PC-3 (cell line): ENCODE data around the gene NGDN. TPM values are rescaled to one million over a fixed set of nuclear protein-coding genes. Genes with fewer than 3 reads are reported as not detected.

Experiments used
- ATAC-seq: fragments of 200-7000 bp; cut with Tn5 transposase; 2 replicates; pipeline ENCODE4 v1.9.1; 2020; ENCODE audit warnings: mild to moderate bottlenecking, moderate library complexity
- BruUV-seq: library from RNA; stranded (reverse); fragments of 400-500 nt; replicated peaks from 2 replicates; lab custom pipeline; 2021; lab: Mats Ljungman, UMichigan
- CTCF ChIA-PET: fragments of 300-600 bp; sonication (Branson Sonifier 250); formaldehyde crosslinking; loops from one replicate; lab custom pipeline; 2022; ENCODE audit warnings: antibody characterized with exemption; lab: Charles Lee
- POLR2A ChIA-PET: fragments of 300-600 bp; sonication (Branson Sonifier 250); formaldehyde crosslinking; loops from one replicate; lab custom pipeline; 2022; ENCODE audit warnings: antibody characterized with exemption; ENCODE audit not compliant: unreplicated experiment; lab: Charles Lee
- DNase-seq: peaks from one replicate; pipeline ENCODE4 v3.0.0-alpha.2; 2015
- H2AFZ ChIP-seq: fragments of 300-600 bp; sonication (generic); 2 replicates; pipeline ENCODE4 v1.6.0; 2016; ENCODE audit warnings: antibody characterized with exemption, low read length
- H3F3A ChIP-seq: fragments of 300-600 bp; sonication (generic); one replicate; pipeline ENCODE4 v1.6.0; 2017; ENCODE audit warnings: antibody characterized with exemption, low read length, control low read depth, mild to moderate bottlenecking; ENCODE audit not compliant: unreplicated experiment
- H3K27ac ChIP-seq: fragments of 300-600 bp; sonication (generic); 2 replicates; pipeline ENCODE4 v1.5.1; 2016; ENCODE audit warnings: mild to moderate bottlenecking, low read length
- H3K27me3 ChIP-seq: fragments of 300-600 bp; sonication (generic); 2 replicates; pipeline ENCODE4 v1.6.1; 2016; ENCODE audit warnings: low read length, mixed read lengths
- H3K36me3 ChIP-seq: fragments of 300-600 bp; sonication (generic); 2 replicates; pipeline ENCODE4 v1.6.1; 2016; ENCODE audit warnings: low read depth, mixed run types, low read length, mixed read lengths
- H3K4me1 ChIP-seq: fragments of 300-600 bp; sonication (generic); 2 replicates; pipeline ENCODE4 v1.5.1; 2016; ENCODE audit warnings: low read length; ENCODE audit not compliant: insufficient read depth
- H3K4me2 ChIP-seq: fragments of 300-600 bp; sonication (generic); 2 replicates; pipeline ENCODE4 v1.6.0; 2016; ENCODE audit warnings: low read length
- H3K4me3 ChIP-seq: fragments of 300-600 bp; sonication (generic); 2 replicates; pipeline ENCODE4 v1.5.1; 2016; ENCODE audit warnings: mild to moderate bottlenecking, low read length, mixed read lengths
- H3K79me2 ChIP-seq: fragments of 300-600 bp; sonication (generic); 2 replicates; pipeline ENCODE4 v1.6.1; 2017; ENCODE audit warnings: low read length, mixed read lengths
- H3K9ac ChIP-seq: fragments of 300-600 bp; sonication (generic); 2 replicates; pipeline ENCODE4 v1.6.0; 2016; ENCODE audit warnings: mild to moderate bottlenecking, low read length
- H3K9me2 ChIP-seq: fragments of 300-600 bp; sonication (generic); replicated peaks from 2 replicates; pipeline ENCODE4 v1.6.1; 2016; ENCODE audit warnings: mixed run types, low read length, mixed read lengths
- H3K9me3 ChIP-seq: fragments of 300-600 bp; sonication (generic); 2 replicates; pipeline ENCODE4 v1.6.1; 2016; ENCODE audit warnings: low read length, mixed read lengths
- H4K20me1 ChIP-seq: fragments of 300-600 bp; sonication (generic); 2 replicates; pipeline ENCODE4 v1.6.1; 2016; ENCODE audit warnings: low read length, mixed read lengths
- EZH2 ChIP-seq: fragments of 300-600 bp; sonication (generic); IDR thresholded peaks from one replicate; pipeline ENCODE4 v1.6.1; 2017; ENCODE audit warnings: antibody characterized with exemption, mild to moderate bottlenecking, low read length; ENCODE audit not compliant: unreplicated experiment
- EZH2phosphoT487 ChIP-seq: fragments of 300-600 bp; sonication (generic); IDR thresholded peaks from 2 replicates; pipeline ENCODE4 v1.6.1; 2018; ENCODE audit warnings: mild to moderate bottlenecking, antibody characterized with exemption, low read length, borderline replicate concordance
- intact Hi-C: fragments of 100-400 bp; cut with micrococcal nuclease; formaldehyde crosslinking; loops from 2 replicates; pipeline ENCODE4 v1.9.0; 2023
- total RNA-seq: library from RNA; depleted of rRNA; stranded (reverse); fragments of >200 nt; gene quantifications from 2 replicates; pipeline ENCODE4 v1.2.3, GENCODE V29; 2014
- TF ChIP-seq, protein P1 (sequence below): fragments of 300-600 bp; sonication (generic); conservative IDR thresholded peaks from 2 replicates; pipeline ENCODE4 v1.5.1; 2017; ENCODE audit warnings: antibody characterized with exemption, low read depth, mild to moderate bottlenecking, low read length

The NGDN gene
- total RNA-seq, 1 experiment from 2014 or later: 57.6 TPM

DNA sequence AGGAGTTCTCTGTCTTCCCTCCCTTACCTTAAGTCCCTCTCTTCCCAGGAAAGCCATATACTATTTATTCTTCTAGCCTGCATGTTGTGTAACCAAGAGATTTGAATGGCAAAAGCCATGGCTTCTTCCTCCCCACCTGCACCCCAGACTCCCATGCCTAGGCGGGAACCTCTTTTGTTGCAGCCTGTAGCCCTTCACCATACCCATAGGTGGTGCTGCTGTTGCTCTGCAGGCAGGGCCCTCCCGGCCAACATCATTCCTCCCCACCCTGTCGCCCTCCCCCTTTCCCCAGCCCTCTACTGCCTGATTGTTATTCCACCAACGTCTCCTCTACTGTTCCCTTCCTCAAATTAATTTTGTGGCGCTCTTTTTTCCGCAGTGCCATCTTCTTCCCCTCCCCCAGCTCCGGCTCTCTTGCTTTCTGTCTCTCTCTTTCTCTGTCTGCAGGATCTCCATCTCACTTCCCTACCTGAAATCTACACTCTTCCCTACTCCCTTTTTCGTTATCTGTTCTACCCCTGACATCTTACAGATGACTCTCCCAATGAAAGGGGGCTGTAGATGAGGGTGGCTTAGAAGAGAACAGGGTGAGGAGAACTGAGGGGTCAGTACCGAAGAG, 13.8 kb downstream of the NGDN start:
- peak; percentile 55; the same call in 1 of the 2 replicates for ATAC-seq
- H3K9me2 ChIP-seq: no peaks in the 10 kb centered on the region
- no peak overlapping the region for H3K27ac ChIP-seq
- H3K9ac ChIP-seq: no peak overlapping the region
- no peaks in the 10 kb centered on the region for H3F3A ChIP-seq
- no peak overlapping the region for H3K4me2 ChIP-seq
- H3K27me3 ChIP-seq: no peaks in the 10 kb centered on the region
- TF ChIP-seq, protein P1, sequence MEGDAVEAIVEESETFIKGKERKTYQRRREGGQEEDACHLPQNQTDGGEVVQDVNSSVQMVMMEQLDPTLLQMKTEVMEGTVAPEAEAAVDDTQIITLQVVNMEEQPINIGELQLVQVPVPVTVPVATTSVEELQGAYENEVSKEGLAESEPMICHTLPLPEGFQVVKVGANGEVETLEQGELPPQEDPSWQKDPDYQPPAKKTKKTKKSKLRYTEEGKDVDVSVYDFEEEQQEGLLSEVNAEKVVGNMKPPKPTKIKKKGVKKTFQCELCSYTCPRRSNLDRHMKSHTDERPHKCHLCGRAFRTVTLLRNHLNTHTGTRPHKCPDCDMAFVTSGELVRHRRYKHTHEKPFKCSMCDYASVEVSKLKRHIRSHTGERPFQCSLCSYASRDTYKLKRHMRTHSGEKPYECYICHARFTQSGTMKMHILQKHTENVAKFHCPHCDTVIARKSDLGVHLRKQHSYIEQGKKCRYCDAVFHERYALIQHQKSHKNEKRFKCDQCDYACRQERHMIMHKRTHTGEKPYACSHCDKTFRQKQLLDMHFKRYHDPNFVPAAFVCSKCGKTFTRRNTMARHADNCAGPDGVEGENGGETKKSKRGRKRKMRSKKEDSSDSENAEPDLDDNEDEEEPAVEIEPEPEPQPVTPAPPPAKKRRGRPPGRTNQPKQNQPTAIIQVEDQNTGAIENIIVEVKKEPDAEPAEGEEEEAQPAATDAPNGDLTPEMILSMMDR: peak; percentile 50
- TF ChIP-seq EZH2phosphoT487: no peak
- no peak overlapping the region for H2AFZ ChIP-seq
- 0 out of 2 replicates have a peak, but pooled peaks cover 10% of the 10 kb centered on the region for H4K20me1 ChIP-seq
- BruUV-seq: no TSS peak
- H3K4me1 ChIP-seq: no peaks in the 10 kb centered on the region
- no peaks in the 10 kb centered on the region for H3K9me3 ChIP-seq
- H3K4me3 ChIP-seq: no peak overlapping the region
- H3K79me2 ChIP-seq: no peaks in the 10 kb centered on the region
- intact Hi-C loops: no loop called here
- CTCF ChIA-PET: no interaction called here
- DNase-seq: peak; percentile 15
- H3K36me3 ChIP-seq: peaks cover 46% of the 10 kb centered on the region
- POLR2A ChIA-PET: no interaction called here

- H3K9ac ChIP-seq: no peak overlapping the region
- no peak overlapping the region for H3K4me2 ChIP-seq
- H3K27ac ChIP-seq: no peak overlapping the region
- ChIA-PET POLR2A (no interaction called here), CTCF (no interaction called here)
- DNase-seq (no peak), ATAC-seq (no peak)
- H4K20me1 ChIP-seq: 0 out of 2 replicates have a peak, but pooled peaks cover 10% of the 10 kb centered on the region
- peaks cover 34% of the 10 kb centered on the region; the same call in 1 of the 2 replicates for H3K36me3 ChIP-seq
- H2AFZ ChIP-seq: no peak overlapping the region
- intact Hi-C loops: no loop called here
- BruUV-seq: no TSS peak
- H3K79me2 ChIP-seq: no peaks in the 10 kb centered on the region
- H3K9me2 ChIP-seq: no peaks in the 10 kb centered on the region
- H3K27me3 ChIP-seq: no peaks in the 10 kb centered on the region
- no peak overlapping the region for H3K4me3 ChIP-seq
- H3F3A ChIP-seq: no peaks in the 10 kb centered on the region
- no peaks in the 10 kb centered on the region for H3K4me1 ChIP-seq
- no peaks in the 10 kb centered on the region for H3K9me3 ChIP-seq
- TF ChIP-seq, protein P1: no peak
- no peak for TF ChIP-seq EZH2
- no peak for TF ChIP-seq EZH2phosphoT487
Observed at GRCh38 chr14:23485326-23485725, 15.8 kb downstream of the NGDN start.

DNA sequence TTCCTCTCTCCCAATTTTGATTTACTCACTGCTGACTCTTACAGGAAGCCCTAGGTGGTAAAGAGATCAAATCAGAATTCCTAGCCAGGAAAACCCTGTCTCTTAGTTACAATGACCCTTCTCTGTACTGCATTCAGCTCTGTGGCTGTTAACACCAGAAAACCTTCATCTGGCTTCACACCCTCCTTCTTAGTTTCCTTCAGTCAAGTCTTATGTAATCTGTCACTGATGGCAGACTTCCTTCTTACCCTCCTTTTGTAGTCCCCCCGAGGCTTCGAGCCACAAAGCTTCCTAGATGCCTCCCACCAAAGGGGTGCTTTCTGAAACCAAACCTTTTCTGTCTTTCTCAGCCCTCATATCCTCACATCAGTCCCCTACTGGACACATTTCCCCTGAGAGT, 16.5 kb downstream of the NGDN start:
- Histone ChIP-seq H3K4me1 (no peaks in the 10 kb centered on the region), H3K4me3 (no peak overlapping the region), H4K20me1 (0 out of 2 replicates have a peak, but pooled peaks cover 10% of the 10 kb centered on the region), H3F3A (no peaks in the 10 kb centered on the region), H3K27ac (no peak overlapping the region), H3K9me3 (no peaks in the 10 kb centered on the region), H3K27me3 (no peaks in the 10 kb centered on the region), H3K4me2 (no peak overlapping the region), H3K36me3 (peaks cover 29% of the 10 kb centered on the region; the same call in 1 of the 2 replicates), H2AFZ (no peak overlapping the region), H3K9ac (no peak overlapping the region), H3K79me2 (no peaks in the 10 kb centered on the region), H3K9me2 (no peaks in the 10 kb centered on the region)
- POLR2A ChIA-PET: no interaction called here
- TF ChIP-seq EZH2phosphoT487: no peak
- TF ChIP-seq, protein P1: no peak
- no peak for TF ChIP-seq EZH2
- CTCF ChIA-PET: no interaction called here
- no TSS peak for BruUV-seq
- intact Hi-C loops: no loop called here
- DNase-seq (no peak), ATAC-seq (no peak)
